T follicular helper cell (primary cell): ENCODE data around the gene NRXN2.
"Not testable (repeated sequence)": the region's sequence is repeated elsewhere in the genome, so short reads cannot be mapped to it uniquely, and the experiment has no call there.

Source experiments
- DNase-seq: peaks from one replicate; pipeline ENCODE4 v3.0.0-alpha.2; 2020; ENCODE audit warnings: low read depth

The NRXN2 gene

DNA sequence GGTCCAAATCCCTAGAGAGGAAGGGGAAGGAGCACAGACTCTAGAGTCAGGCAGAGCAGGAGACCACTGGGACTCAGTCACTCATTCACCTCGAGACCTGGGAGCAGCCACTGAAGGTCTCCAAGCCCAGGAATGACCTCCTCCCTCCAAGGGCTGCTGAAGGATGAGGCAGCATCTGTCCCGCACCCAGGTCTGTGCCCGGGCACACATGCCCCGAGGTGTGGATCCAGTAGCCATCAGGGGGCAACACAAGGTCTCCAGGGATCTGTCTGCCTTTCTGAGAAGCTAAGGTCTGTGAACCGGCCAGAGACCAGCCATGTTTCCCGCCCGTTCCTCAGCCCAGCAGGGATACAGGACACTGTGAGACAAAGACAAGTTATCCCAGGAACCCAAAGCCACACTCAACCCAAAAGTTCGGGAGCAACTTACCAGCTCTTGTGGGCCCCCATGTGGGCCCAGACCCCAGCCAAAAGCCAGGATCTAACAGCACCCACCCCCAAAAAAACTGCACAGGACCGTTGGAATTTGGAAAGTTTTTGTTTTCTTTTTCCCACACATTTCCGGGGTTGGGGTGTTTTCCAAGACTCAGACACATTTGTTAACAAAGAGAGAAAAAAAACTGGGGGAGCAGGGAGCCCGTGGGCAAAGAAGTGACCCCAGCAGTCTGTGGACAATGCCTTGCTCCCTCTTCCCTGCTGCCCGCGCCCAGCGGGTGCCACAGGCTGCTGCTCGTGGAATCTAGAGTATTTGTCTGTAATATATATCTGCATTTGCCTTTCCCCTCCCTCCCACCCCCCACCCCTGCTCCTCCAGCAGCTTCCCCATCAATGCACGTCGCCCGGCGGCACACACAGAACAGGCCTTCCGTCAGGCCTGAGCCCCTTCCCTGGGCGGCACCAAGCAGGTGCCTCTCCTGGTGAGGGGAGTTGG lies 117.1 kb downstream of the NRXN2 start:
- DNase-seq, result no peak

DNA sequence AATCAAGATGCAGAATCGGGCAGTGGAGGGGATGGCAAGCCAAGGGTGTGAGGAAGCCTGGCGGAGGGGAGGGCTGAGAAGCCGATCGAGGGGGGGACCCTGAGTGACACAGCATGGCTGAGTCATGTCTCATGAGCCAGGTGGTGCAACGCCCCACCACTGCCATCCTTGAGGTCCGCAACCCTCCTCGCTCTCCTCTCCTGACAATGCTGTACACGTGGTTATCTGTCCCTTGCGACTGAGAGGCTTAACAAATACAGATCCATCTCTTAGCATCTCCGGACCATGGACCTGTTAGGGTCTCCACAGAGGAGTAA lies 117.8 kb downstream of the NRXN2 start:
- no peak for DNase-seq

DNA sequence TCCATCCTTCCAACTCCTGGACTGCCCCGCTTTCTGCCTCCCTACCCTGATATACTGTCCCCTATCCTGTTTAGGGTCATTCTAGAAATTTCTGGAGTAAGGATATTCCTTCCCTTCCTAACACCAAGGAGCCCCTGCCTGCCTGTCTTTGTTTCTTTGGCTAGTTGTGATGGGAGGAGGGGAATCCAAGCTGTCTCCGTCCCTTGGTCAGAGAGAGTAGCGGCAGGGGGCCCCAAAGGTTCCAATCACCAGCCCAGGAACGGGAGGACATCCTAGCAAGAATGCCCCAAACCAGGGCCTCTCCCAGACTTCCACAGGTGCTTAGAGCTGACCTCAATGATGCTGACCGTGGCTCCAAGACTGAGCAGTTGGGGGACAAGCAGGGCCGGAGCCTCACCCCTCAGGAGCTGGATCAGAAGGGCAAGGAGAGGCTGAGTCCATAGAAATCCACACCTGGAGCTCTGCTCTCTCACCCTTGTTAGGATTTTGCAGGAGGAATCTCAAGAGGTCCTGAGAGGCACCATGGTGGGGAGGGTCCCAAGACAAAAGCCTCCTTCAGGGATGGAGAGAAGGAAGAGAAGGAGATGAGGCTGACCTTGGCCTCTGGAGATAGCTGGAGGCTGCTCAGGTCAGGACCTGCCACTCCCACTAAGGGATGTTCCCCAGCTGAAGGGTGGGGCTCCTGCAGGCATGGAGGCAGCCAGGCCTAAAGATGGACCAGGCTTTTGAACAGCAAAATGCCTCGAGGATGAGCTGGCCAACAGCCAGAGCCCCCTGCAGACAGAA lies 118.3 kb downstream of the NRXN2 start:
- no peak for DNase-seq

DNA sequence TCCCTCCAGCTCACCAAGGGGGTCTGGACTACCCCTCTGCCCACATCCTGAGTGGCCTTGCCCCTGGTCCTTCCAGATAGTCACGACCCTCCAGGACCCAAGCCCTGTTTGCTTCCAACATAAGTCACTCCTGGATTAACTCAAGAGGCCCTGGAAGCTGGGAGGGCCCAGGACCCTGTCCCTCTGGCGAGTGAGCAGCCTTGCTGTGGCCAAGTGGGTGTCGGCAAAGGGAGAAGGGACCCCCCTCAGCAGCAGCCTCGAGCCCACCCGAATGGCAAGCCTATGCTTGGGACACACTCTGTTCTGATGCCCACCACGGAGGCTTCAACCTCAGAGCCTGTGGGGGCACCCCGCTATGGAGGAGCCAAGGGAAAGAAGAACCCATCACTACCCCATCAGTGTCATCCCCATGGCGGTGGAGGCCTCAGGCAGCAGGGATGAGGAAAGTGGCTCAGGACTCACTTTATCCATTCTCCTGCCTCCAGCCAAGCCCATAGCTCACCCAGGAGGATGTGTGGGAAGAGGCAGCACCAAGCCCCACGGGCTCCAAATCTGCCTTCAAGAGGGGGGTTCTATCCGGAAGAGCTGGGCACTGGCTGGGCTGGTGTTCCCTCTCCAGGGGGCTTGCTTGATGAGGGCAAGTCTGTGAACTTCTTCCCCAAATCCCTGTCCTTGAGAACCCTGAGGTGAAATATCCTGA lies 119.4 kb downstream of the NRXN2 start:
- DNase-seq, result no peak

- no peak for DNase-seq
These were observed 120.4 kb downstream of the NRXN2 start for GRCh38 chr11:64602466-64603070.

DNA sequence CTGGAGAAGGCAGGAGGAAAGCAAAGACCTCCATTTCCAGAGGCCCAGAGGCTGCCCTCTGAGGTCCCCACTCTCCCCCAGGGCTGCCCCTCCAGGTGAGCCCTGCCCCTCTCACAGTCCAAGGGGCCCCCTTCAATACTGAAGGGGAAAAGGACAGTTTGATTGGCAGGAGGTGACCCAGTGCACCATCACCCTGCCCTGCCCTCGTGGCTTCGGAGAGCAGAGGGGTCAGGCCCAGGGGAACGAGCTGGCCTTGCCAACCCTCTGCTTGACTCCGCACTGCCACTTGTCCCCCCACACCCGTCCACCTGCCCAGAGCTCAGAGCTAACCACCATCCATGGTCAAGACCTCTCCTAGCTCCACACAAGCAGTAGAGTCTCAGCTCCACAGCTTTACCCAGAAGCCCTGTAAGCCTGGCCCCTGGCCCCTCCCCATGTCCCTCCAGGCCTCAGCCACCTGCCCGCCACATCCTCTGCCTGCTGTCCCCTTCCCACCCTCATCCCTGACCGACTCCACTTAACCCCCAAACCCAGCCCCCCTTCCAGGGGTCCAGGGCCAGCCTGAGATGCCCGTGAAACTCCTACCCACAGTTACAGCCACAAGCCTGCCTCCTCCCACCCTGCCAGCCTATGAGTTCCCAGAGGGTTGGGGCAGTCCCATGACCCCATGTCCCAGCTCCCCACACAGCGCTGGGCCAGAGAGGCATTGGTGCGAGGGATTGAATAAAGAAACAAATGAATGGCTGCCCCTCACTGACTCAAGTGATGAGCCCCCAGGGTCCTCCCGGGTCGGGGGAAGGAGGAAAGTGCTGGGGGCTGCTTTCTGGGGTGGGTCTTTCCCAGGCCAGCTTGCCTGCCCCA lies 121.2 kb downstream of the NRXN2 start:
- no peak for DNase-seq

DNA sequence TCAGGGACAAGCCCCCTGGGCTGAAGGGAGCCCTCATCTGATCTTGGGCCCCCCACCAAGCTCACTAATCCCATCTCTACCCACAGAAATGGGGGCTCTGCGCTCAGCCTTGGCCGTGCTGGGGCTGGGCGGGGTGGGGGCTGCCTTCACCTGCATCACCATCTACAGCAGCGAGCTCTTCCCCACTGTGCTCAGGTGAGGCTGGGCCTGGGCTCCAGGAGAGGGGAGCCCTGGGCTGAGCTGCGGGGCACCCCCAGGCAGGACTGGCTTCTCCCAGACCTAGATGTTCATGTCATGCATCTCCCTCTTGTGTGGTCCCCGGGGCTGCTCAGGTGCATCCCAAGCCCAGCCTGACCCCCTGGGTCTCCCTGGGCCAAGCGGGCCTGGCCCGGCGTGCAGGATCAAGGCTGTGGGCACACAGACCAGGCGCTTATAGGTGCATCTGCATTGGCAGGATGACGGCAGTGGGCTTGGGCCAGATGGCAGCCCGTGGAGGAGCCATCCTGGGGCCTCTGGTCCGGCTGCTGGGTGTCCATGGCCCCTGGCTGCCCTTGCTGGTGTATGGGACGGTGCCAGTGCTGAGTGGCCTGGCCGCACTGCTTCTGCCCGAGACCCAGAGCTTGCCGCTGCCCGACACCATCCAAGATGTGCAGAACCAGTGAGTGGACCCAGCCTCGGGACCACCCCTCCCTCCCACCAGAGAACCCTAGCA lies 122.6 kb downstream of the NRXN2 start:
- DNase-seq, result no peak

DNA sequence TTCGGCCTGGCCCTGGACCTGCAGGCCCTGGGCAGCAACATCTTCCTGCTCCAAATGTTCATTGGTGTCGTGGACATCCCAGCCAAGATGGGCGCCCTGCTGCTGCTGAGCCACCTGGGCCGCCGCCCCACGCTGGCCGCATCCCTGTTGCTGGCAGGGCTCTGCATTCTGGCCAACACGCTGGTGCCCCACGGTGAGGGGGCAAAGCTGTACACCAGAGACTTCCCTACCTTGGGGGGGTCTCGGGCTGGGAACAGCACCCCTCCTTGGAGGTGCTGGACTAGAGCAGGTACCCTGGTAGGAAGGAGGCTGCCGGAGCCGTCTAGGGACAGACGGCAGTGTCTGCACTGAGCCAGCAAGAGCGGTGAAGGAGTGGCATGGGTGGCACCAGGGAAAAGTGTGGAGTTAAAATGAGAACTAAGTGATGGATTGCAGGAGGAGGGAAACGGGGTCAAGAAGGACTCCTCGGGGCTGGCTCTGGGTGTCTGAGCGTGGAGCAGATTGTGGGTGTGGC lies 123.2 kb downstream of the NRXN2 start:
- no peak for DNase-seq

DNA sequence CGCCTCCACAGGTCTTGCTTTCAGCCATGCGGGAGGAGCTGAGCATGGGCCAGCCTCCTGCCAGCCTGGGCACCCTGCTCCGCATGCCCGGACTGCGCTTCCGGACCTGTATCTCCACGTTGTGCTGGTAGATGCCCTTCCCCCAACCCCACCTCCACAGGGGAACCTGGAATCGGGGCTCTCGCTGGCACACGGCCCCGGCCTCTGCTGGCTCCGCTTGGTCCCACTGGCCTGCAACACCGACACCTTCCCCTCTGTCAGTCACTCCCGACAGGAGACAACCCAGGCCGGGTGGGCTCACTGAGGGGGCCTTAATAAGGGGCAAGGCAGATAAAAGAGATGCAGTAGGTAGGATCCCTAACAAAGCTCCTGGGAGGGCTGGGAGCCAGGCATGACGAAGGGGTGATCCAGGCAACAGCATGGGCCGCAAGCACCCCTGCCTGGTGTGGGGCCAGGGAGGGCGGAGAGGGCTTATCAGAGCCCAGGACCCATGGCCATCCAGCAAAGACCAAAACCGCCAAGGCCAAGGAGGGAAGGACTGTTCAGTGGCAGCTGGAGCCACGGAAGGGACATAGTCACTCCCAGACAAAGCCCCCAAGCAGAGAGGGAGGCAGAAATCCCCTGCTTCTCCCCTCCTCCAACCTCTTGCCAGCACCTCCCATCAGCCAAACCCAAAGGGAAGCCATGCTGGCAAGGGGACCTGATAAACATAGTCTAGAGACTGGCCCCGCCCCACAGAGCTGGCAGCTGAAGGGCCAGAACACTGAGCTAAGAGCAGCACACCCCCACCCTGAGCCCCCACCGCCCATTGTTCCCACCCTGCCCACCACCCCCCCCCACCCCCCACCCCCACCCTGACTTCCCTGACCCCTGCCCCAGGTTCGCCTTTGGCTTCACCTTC lies 124.0 kb downstream of the NRXN2 start:
- DNase-seq, result no peak

GRCh38 chr11:64598106-64598796 lies 124.7 kb downstream of the NRXN2 start:
- no peak for DNase-seq

- no peak for DNase-seq
These were observed 125.3 kb downstream of the NRXN2 start for GRCh38 chr11:64597671-64598101.

- DNase-seq, result not testable (repeated sequence)
These were observed 127.1 kb downstream of the NRXN2 start for GRCh38 chr11:64595922-64596321.

DNA sequence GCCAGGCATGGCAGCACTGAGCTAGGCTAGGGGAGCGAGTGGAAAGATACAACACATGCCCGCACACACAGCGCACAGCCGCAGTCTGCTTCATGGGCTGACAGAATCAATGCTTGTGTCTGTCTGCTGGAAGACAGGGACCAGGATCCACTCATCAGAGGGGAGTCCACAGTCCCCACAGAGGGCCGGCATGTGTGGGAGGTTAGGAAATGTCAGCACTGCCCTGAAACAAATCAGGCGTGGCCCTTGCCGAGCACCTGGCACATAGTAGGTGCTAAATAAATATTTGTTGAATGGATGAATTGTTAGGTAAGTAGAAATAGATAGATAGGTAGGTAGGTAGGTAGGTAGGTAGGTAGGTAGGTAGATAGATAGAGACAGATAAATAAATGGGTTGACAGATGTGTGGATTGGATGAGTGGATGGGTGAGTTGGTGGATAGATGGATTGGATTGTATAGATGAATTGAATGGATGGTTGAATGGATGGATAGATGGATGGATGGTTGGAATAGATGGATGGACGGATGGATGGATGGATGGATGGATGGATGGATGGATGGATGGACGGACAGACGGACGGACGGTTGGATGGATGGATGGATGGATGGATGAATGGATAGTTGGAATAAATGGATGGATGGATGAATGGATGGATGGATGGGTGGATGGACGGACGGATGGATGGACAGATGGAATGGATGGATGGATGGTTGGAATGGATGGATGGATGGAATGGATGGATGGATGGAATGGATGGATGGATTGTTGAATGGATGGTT lies 128.6 kb downstream of the NRXN2 start:
- DNase-seq, result no peak

DNA sequence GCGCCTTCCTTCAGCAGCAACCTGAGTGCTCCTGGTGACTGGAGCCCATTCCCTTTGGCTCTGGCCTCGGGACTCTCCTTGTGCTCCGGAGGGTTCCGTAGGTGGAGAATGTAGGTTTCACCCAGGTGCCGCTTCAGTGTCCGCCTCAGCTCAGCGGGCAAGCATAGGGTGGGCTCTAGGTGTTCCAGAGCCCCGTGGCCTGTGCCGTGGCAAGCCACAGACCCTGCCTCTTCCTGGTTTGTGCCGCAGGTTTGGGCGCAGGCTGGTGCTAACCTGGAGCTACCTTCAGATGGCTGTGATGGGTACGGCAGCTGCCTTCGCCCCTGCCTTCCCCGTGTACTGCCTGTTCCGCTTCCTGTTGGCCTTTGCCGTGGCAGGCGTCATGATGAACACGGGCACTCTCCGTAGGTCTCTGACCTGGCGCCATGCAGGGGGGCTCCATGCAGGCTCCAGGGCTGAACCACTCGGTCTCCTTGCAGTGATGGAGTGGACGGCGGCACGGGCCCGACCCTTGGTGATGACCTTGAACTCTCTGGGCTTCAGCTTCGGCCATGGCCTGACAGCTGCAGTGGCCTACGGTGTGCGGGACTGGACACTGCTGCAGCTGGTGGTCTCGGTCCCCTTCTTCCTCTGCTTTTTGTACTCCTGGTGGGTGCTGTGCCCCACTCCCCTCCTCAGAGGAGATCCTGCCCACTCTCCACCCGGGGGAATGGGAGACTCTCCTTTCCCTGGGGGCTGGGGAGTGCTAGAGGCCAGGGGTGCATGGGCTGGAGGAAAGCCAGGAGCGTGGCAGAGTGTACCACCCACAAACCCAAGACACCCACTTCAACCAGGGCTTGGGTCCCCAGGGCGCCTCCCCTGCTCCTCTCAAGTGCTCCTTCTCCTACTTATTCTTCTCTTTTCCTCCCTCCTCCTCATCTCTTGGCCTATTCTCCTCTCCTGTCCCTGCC lies 129.6 kb downstream of the NRXN2 start:
- DNase-seq, result no peak

GRCh38 chr11:64592656-64593055 lies 130.3 kb downstream of the NRXN2 start:
- DNase-seq, result no peak

GRCh38 chr11:64592234-64592615 lies 130.8 kb downstream of the NRXN2 start:
- DNase-seq, result no peak
